ENCODE measurements around the gene SSX4. TPM values are rescaled to one million over a fixed set of nuclear protein-coding genes. Genes with fewer than 3 reads are reported as not detected.
"Not testable (repeated sequence)": the region's sequence is repeated elsewhere in the genome, so short reads cannot be mapped to it uniquely, and the experiment has no call there.

SSX4 gene
- total and polyA plus RNA-seq, 10 donors: not detected

DNA sequence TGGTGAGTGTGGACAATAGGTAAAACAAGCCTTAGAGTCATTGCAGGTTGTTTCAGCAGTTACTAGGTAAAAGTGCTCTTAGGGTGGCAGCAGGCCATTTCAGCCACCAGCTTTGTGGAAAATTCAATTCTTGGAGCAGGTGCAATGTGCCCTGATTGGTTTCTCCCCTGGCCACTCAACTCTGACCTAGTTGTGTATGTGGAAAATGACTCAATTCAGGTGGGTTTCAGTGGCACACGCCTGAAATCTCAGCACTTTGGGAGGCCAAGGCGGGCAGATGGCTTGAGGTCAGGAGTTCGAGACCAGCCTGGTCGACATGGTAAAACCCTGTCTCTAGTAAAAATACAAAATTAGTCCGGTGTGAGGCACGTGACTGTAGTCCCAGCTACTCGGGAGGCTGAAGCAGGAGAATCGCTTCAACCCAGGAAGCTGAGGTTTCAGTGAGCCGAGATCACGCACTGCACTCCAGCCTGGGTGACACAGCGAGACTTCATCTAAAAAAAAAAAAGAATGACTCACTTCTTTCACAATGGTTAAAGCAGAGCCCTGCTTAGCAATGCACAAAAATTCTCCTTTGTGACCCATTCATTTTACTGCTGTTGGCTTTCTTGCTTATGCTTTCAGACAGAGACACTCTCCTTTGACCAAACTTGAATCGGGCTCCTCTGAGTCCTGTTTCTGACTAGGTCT lies 43.8 kb downstream of the SSX4 start:
- intact Hi-C loops (cut with DNase I; ENCODE audit: low total_unique reads); H3K4me1 ChIP-seq; DNase-seq: not testable (repeated sequence)

DNA sequence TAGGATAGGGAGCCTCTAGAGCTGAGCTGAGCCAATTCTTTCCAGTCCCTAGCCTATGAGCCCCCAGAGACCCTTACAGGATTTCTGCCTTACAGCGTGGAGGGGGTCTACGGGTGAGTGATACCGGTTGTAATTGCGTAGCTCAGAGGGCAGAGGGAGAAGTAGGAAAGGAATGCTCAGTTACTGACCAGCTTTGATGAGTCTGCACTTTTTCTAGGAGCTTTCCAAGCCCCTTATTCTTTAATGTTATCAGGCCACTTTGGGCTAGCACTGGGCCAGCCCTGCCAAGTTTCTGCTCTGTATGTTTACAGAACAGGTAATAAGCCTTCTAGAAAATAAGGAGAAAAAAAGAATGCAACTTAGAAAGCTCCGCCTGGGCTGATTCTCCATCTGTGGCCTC lies 46.3 kb downstream of the SSX4 start:
- H3K27ac ChIP-seq; H3K36me3 ChIP-seq; intact Hi-C loops (cut with DNase I; ENCODE audit: low total_unique reads); H3K4me3 ChIP-seq; H3K9me3 ChIP-seq; H3K4me1 ChIP-seq; H3K27me3 ChIP-seq (replicated peaks in 1 of 7); DNase-seq: not testable (repeated sequence)
- 57 to 73% (median 67%) methylated on average over 5 of the region's 5 CpGs for WGBS, 5 donors

More for the DNA sequence above, 43.8 kb downstream of the SSX4 start:
- not testable (repeated sequence) for H3K9me3 ChIP-seq; H3K27ac ChIP-seq; H3K36me3 ChIP-seq; H3K4me3 ChIP-seq; H3K27me3 ChIP-seq (replicated peaks in 1 of 7)
- no CpG with 5 or more reads among the region's 12 CpGs for WGBS, 5 donors

DNA sequence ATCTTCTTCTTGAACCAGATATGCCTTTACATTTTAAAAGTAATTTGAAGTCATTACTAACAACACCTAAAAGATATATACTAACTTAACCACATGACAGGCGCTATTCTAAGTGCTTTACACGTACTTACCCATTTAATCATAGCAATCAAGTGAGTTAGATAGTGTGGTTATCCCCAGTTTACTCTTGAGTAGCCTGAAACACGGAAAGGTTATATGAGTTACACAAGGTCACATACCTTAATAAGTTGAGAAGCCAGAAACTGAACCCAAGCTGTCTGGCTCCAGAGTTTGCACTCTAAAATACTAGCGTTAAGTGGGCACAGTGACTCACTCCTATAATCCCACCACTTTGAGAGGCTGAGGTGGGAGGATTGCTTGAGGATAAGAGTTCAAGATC lies 46.8 kb downstream of the SSX4 start:
- intact Hi-C loops (cut with DNase I; ENCODE audit: low total_unique reads); H3K27me3 ChIP-seq (replicated peaks in 1 of 7); H3K9me3 ChIP-seq; H3K4me1 ChIP-seq; H3K36me3 ChIP-seq; DNase-seq; H3K4me3 ChIP-seq; H3K27ac ChIP-seq: not testable (repeated sequence)
- WGBS, 5 donors: 67 to 86% (median 73%) methylated on average over 4 of the region's 4 CpGs

DNA sequence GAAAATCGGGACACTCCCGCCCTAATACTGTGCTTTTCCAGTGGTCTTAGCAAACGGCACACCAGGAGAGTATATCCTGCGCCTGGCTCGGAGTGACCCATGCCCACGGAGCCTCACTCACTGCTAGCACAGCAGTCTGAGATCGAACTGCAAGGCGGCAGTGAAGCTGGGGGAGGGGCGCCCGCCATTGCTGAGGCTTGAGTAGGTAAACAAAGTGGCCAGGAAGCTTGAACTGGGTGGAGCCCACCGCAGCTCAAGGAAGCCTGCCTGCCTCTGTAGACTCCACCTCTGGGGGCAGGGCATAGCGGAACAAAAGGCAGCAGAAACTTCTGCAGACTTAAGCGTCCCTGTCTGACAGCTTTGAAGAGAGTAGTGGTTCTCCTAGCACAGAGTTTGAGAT lies 50.4 kb downstream of the SSX4 start:
- H3K4me3 ChIP-seq; DNase-seq; H3K27me3 ChIP-seq (replicated peaks in 1 of 7); H3K27ac ChIP-seq; intact Hi-C loops (cut with DNase I; ENCODE audit: low total_unique reads); H3K4me1 ChIP-seq; H3K36me3 ChIP-seq: not testable (repeated sequence)
- H3K9me3 ChIP-seq: peaks cover 0 to 10% (median 0%) of the 10 kb centered on the region in 8 donors
- 79 to 87% (median 83%) methylated on average over 7 to 13 of the region's 13 CpGs for WGBS, 5 donors

Small RNAs within 50 kb of the gene (small RNA-seq; reads per million reads assigned to genes)
- gene AL606490.4 (0 reads per million in 4 donors), gene AL606490.7 (0 reads per million in 4 donors), gene AL606490.9 (0 reads per million in 4 donors)

Other genes with a start within 250 kb of the SSX4 start
- gene SSX5, start 186.7 kb upstream of the SSX4 start, total RNA-seq: not detected
- gene SSX5, start 186.7 kb upstream of the SSX4 start, polyA plus RNA-seq: under 1 TPM; 0.06 to 0.10 (median 0.07) TPM
- gene SSX1, start 128.1 kb upstream of the SSX4 start, total RNA-seq: not detected
- gene SSX1, start 128.1 kb upstream of the SSX4 start, polyA plus RNA-seq: not detected
- not detected for gene SSX3, start 26.8 kb upstream of the SSX4 start, total RNA-seq
- gene SSX3, start 26.8 kb upstream of the SSX4 start, polyA plus RNA-seq: not detected
- gene SSX4B, start 28.4 kb downstream of the SSX4 start, total RNA-seq: not detected
- gene SSX4B, start 28.4 kb downstream of the SSX4 start, polyA plus RNA-seq: not detected
- 10 to 100 TPM; 11.3 to 57.4 (median 21.1) TPM for gene SLC38A5, start 86.7 kb downstream of the SSX4 start, total RNA-seq
- 10 to 100 TPM; 20.2 to 30.4 (median 23.5) TPM for gene SLC38A5, start 86.7 kb downstream of the SSX4 start, polyA plus RNA-seq
- 10 to 100 TPM; 27.1 to 58.6 (median 38.5) TPM for gene FTSJ1, start 92.7 kb downstream of the SSX4 start, total RNA-seq
- gene FTSJ1, start 92.7 kb downstream of the SSX4 start, polyA plus RNA-seq: 10 to 100 TPM; 36.6 to 47.4 (median 41.0) TPM
- 10 to 100 TPM in 5 of 7 donors, 1 to 10 TPM in 2; 9.8 to 20.8 (median 14.2) TPM for gene PORCN, start 125.5 kb downstream of the SSX4 start, total RNA-seq
- gene PORCN, start 125.5 kb downstream of the SSX4 start, polyA plus RNA-seq: 1 to 10 TPM; 5.0 to 8.8 (median 7.3) TPM
- 10 to 100 TPM; 25.1 to 36.3 (median 32.0) TPM for gene EBP, start 138.3 kb downstream of the SSX4 start, total RNA-seq
- 10 to 100 TPM; 46.4 to 62.3 (median 57.8) TPM for gene EBP, start 138.3 kb downstream of the SSX4 start, polyA plus RNA-seq
- 10 to 100 TPM; 12.4 to 19.1 (median 16.2) TPM for gene TBC1D25, start 156.2 kb downstream of the SSX4 start, total RNA-seq
- gene TBC1D25, start 156.2 kb downstream of the SSX4 start, polyA plus RNA-seq: 1 to 10 TPM; 4.0 to 8.3 (median 6.1) TPM
- gene RBM3, start 190.9 kb downstream of the SSX4 start, total RNA-seq: 100 to 1,000 TPM; 155 to 361 (median 203) TPM
- gene RBM3, start 190.9 kb downstream of the SSX4 start, polyA plus RNA-seq: 100 to 1,000 TPM; 162 to 224 (median 198) TPM
- 100 to 1,000 TPM in 1 of 7 donors, 10 to 100 TPM in 6; 61.2 to 116 (median 81.8) TPM for gene WDR13, start 214.0 kb downstream of the SSX4 start, total RNA-seq
- 100 to 1,000 TPM in 2 of 3 donors, 10 to 100 TPM in 1; 90.4 to 200 (median 162) TPM for gene WDR13, start 214.0 kb downstream of the SSX4 start, polyA plus RNA-seq

Data from spleen (tissue), 11 donors.